H1 (cell line): ENCODE results near the gene NOTUM. TPM values are rescaled to one million over a fixed set of nuclear protein-coding genes. Genes with fewer than 3 reads are reported as not detected.

Experiments used
- CBX5 ChIP-seq: fragments of 300-800, 300-1000 bp; sonication (generic); IDR thresholded peaks from 2 replicates; pipeline ENCODE4 v1.7.1; 2016; ENCODE audit warnings: antibody characterized with exemption, low read length, low read depth
- POLR2A ChIP-seq, 2 experiments: IDR thresholded peaks; 1 replicate in 1 of 2; 2 replicates in 1 of 2; pipeline ENCODE4 v1.6.1; 2011; ENCODE audit warnings: low read depth in 2 of 2, low read length in 2 of 2, mild to moderate bottlenecking in 2 of 2; ENCODE audit errors: control extremely low read depth in 1 of 2
- SP4 ChIP-seq: IDR thresholded peaks from 2 replicates; pipeline ENCODE4 v1.6.1; 2012; ENCODE audit warnings: low read length, inconsistent platforms
- TAF7 ChIP-seq: optimal IDR thresholded peaks from 2 replicates; pipeline ENCODE3; 2011; ENCODE audit warnings: low read depth, mild to moderate bottlenecking, inconsistent platforms, low read length, moderate library complexity, borderline replicate concordance
- polyA plus RNA-seq, 7 experiments: library from polyadenylated mRNA; depleted of rRNA in 3 of 7; stranded (reverse) in 5 of 7; unstranded in 2 of 7; fragments of >200 nt in 5 of 7; fragments of 200-250 nt in 2 of 7; gene quantifications; 1 replicate in 5 of 7; 2 replicates in 1 of 7; 4 replicates in 1 of 7; pipeline versions ENCODE4 v1.2.1 to v1.2.3, GENCODE V29; 2011 to 2013; ENCODE audit warnings: missing spikeins in 2 of 7, mixed read lengths in 2 of 7
- total RNA-seq: library from RNA; stranded (reverse); fragmentation: NEBNext Ultra II Directional; extraction: Animal tissue kit (Norgen Biotek cat#: 25700); gene quantifications from 2 replicates; pipeline ENCODE4 v1.2.1, GENCODE V29; 2021

Gene NOTUM
- total and polyA plus RNA-seq, 2 of the 8 experiments (the other 6 are each of a cell fraction or from before 2014, with no cell fraction given), result 0.45 to 0.76 TPM

DNA sequence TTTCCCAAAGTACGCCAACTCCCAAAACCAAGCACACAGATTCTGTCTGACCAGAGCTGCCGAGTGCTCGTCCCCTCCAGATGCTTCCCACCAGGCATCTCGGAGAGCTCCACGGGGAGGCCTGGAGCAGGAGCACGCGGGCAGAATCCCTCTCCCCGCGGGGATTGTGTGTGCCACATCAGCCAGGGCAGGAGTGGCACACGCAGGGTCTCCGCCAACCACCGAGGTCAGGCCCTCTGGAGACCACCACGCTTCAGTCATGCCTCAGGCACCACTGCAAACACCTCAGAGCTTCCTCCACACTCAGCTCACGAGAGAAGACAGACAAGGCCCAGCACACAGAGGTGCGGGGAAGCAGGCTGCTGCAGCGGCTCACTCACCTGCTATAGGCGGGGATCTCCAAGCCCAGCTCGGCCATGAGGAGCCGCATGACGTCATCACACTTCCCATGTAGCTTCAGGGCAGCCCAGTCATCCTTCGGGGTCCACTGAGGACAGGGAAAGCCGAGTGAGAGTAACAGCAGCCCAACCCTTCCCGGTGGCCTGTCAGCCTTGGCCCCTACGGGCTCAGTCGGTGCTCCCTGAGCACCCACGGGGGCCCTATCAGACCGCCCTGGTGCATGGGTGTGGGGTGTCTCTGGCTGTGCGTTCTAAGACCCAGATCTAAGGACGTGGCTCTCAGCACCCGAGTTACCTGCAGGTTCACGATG lies 47.4 kb downstream of the NOTUM start (continued):
- TF ChIP-seq SP4 (no peak), TAF7 (no peak), CBX5 (no peak), POLR2A (IDR thresholded peaks at IDR 0.05; ENCODE audit: control extremely low read depth in 1 of 2, low read depth in 2 of 2, low read length in 2 of 2) (no peak)
